Left kidney (tissue), 2 donors: ENCODE results near the gene BTC. TPM values are rescaled to one million over a fixed set of nuclear protein-coding genes. Genes with fewer than 3 reads are reported as not detected.
A peak's percentile ranks its signal among the peaks of the same experiment; 100 is the strongest.
"Not testable (repeated sequence)": the region's sequence is repeated elsewhere in the genome, so short reads cannot be mapped to it uniquely, and the experiment has no call there.

Source experiments
- DNase-seq: peaks from one replicate; pipeline ENCODE4 v3.0.0-alpha.2; 2013
- polyA plus RNA-seq: library from polyadenylated mRNA; unstranded; fragments of 120-200 nt; gene quantifications from one replicate; pipeline ENCODE4 v1.2.1, GENCODE V29; 2013; ENCODE audit not compliant: insufficient read length

BTC gene
- polyA plus RNA-seq, 1 donor: 7.8 TPM

- no peak for DNase-seq
Observed at GRCh38 chr4:74758551-74759145, 35.7 kb downstream of the BTC start.

GRCh38 chr4:74757136-74757535, 37.2 kb downstream of the BTC start:
- DNase-seq: no peak

GRCh38 chr4:74755486-74755885, 38.8 kb downstream of the BTC start:
- no peak for DNase-seq

GRCh38 chr4:74754218-74754617, 40.1 kb downstream of the BTC start:
- no peak for DNase-seq

GRCh38 chr4:74752798-74753197, 41.5 kb downstream of the BTC start:
- no peak for DNase-seq

- DNase-seq: no peak
Observed at GRCh38 chr4:74751856-74752255, 42.5 kb downstream of the BTC start.

GRCh38 chr4:74751247-74751646, 43.1 kb downstream of the BTC start:
- DNase-seq: no peak

- no peak for DNase-seq
Observed at GRCh38 chr4:74742185-74742584, 52.1 kb downstream of the BTC start.

GRCh38 chr4:74738464-74739143, 55.7 kb downstream of the BTC start:
- no peak for DNase-seq

GRCh38 chr4:74734995-74735394, 59.3 kb downstream of the BTC start:
- DNase-seq: no peak

- no peak for DNase-seq
Observed at GRCh38 chr4:74733756-74734155, 60.6 kb downstream of the BTC start.

- no peak for DNase-seq
Observed at GRCh38 chr4:74724979-74725378, 69.3 kb downstream of the BTC start.

- DNase-seq: peak; percentile 39
Observed at GRCh38 chr4:74716436-74716765, 77.9 kb downstream of the BTC start.

GRCh38 chr4:74715706-74716435, 78.5 kb downstream of the BTC start:
- DNase-seq: peak; percentile 24

GRCh38 chr4:74714611-74715130, 79.7 kb downstream of the BTC start:
- no peak for DNase-seq

- DNase-seq: not testable (repeated sequence)
Observed at GRCh38 chr4:74708135-74708534, 86.2 kb downstream of the BTC start.

Other genes starting within 250 kb of the BTC start
- 47.6 TPM for gene PARM1, start 138.6 kb upstream of the BTC start, polyA plus RNA-seq